Kidney capillary endothelial cell (primary cell): ENCODE results near the gene TRAF1.

Source experiments
- DNase-seq: peaks from one replicate; pipeline ENCODE4 v3.0.0-alpha.2; 2018; ENCODE audit warnings: low spot score

Gene TRAF1

DNA sequence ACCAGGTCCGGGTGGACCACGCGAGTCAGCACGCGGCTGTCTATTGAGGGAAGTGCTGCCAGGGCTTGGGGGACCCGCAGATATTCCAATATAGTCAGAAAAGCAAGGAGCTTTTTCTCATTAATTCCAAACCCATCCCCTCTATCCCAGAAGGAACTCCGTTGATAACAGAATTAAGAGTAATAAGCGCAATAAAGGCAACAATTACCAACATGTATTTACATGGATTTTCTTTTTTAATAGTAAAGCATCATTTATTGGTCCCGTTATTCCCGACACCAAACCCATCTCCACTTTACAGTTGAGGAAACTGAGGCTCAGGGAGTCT, 57.3 kb downstream of the TRAF1 start:
- DNase-seq, result no peak

DNA sequence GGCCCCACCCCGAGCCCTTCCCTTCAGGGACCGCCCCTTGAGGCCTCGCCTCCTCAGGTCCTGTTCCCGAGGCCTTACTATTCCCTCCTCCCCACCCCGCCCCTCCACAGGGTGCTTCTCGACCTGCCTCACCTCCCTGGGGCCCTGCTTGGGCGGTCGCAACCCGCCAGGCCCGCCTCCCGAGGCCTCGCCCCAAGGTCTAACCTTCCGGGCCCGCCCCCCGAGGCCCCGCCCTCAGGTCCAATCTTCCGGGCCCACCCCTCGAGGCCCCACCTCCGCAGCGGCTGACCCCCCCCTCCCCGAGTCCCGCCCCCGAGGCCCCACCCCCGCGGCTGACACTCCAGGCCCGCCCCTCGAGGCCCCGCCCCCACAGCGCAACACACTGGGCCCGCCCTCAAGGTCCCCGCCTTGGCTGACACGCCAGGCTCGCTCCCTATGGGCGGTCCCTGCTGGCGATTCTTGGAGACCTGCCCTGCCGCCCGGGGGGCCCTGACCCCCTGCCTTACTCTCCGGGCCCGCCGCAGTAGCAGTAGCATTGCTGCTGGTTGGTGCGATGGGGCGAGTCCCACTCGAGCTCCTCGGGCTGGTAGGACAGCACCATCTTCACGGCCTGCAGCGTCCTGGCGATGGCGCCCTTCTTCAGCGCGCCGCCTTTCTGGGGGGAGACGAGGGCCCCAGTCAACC, 57.8 kb downstream of the TRAF1 start:
- peak; percentile 60 for DNase-seq

DNA sequence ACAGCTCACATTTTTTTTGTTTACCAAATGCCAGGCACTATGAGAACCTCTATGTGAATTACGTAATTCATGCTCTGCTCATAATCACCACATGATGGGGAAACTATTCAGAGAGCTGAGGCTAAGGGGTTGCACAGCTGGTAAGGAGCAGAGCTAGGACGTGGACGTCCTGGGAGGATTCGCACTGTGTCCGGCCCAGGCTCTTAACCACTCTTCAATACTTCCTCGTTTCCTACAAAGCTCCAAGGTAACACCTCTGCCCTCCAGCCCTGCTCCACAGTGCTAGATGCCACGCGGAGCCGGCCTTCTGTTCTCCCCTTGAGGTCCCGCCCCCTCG, 58.3 kb downstream of the TRAF1 start:
- no peak for DNase-seq

GRCh38 chr9:120867676-120868338, 58.8 kb downstream of the TRAF1 start:
- no peak for DNase-seq

GRCh38 chr9:120866651-120867050, 59.9 kb downstream of the TRAF1 start:
- no peak for DNase-seq

DNA sequence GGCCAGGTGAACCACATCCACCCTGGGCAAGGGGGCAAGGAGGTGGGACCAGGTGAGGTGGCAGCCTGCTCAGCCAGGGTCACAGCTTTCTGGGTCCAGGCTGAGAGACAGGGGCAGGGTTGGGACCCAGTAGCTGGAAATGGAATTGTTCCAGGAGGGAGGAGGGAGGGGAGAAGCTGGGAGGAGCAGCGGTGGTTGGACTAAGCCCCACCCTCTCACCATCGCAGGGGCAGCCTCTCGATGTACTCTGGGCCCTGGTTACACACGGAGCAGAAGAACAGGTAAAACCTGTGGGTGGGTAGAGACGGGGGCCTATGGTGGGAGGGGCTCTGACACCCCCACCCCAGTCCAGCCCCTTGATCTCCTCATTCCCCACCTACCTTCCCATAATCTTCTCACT, 60.8 kb downstream of the TRAF1 start:
- no peak for DNase-seq

DNA sequence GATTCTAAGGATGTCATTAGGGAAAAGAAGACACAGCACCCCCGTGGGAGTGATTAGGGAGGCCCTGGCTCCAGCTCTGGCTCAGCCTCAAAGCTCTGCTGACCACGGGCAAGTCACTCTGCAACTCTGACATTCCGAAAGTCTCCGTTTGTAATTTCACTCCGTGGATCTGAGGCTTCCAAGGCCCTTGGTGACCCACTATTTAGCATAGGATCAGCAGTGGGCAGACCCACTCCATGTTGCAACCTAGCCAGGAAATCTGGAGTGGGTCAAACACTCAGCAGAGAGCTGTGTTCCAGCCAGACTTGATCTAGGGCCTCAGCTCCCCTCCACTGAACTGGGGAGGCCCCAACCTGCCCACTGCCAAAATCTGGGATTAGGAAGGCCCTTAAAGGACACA, 61.4 kb downstream of the TRAF1 start:
- no peak for DNase-seq

DNA sequence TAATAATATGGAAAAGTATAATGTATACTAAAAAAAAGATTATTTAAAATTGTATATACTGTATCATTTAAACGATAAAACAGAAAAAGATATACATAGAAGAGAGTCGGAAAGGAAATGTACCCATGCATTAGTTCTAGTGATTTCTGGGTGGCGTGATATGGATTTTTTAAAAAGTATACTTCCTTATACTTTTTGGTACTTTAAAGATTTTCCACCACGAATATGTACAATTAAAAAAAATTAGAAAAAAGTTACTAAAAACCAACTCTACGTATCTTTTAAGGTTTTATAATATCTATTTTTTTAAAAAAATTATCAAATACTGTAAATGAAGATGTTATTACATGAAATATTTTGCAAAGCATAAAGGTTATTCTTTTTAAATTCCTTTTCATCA, 61.9 kb downstream of the TRAF1 start:
- no peak for DNase-seq

DNA sequence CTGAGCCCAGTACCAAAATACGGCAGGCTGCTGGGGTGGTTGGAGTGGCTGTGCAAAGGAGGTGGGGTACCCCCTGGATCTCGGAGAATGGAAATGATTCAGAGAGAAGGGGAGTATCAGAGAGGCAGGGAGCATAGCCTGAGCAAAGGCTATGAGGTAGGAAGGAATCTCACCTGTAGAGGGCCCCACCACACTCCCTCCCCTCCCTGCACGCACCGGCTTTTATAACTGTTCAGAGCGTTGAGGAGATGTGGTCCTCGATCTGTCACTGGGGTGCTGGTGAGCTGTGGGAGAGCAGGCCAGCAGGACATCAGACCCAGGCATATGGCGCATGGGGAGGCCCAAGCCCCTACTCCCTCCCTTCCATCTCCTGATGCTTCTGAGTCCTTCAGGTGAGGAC, 62.8 kb downstream of the TRAF1 start:
- DNase-seq, result no peak

DNA sequence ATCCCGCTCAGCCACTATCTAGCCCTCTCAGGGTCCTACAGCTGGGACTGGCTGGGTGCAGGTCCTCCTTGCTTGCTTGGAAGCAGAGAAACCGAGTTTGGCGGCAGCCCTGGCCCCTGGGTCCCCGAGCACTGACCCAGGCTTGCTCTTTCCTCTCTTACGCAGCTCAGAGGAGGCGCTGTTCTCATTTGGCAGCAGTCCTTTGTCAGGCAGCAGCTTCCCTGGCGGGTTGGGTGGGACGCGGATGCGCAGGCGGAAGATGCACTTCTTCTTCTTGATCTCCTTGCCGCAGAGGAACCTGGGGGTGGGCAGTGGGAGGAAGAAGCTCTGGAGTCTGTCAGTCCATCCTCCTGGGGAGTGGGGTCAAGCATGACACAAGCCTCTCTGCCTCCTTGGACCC, 64.1 kb downstream of the TRAF1 start:
- no peak for DNase-seq

GRCh38 chr9:120861935-120862334, 64.7 kb downstream of the TRAF1 start:
- DNase-seq, result no peak

DNA sequence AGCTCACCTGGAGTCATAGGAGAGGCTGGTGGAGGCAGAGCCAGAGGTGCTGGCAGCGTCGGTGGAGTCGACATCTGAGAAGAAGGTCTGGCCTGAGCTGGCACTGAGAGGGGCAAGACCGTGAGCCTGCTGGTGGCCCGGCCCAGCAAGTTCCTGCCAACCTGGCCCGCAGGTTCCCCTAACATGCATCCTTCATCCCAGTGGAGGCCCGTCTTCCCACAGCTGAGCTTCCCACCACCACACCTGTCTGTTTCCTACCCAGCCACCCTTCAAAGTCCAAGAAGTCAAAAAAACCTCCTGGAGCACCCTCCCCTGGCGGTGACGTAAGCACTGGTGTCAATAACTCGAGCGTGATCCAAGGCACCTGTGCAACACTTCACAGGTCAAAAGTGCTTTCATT, 66.5 kb downstream of the TRAF1 start:
- no peak for DNase-seq

DNA sequence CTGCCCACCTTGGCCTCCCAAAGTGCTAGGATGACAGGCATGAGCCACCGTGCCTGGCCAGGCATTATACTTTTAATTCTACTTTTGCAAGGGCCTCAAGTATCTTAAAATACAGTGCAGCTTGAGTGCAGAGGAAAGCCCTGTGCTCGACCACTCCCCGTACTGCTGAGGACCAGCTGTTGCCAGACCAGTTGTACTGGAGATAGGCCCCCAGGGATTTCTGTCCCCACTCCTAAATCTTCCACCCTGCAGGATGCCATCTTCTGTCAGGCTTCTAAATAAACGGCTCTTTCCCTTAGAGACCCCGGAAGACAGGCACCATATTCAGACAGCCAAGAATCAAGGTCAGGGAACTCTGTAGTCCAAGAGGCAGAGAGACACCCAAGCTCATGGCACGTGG, 67.2 kb downstream of the TRAF1 start:
- DNase-seq, result no peak

DNA sequence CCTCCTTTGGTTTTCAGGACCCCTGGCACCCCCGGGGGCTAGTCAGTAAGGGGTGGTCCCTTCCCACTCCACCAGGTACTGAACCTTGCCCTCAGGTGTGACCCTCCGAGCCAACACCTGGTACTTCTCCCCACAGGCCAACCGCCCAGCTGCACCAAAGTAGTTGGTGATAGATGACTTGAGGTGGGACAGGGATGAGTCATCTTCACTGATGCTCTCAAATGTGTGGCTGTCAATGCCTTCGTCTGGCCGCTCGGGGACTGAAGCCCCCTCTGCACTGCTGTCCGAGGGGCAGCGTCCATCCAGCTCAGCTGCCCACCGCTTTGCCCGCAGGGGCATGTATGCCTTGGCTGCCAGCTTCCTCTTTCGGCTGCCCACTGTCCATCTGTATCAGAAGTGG, 68.7 kb downstream of the TRAF1 start:
- no peak for DNase-seq

DNA sequence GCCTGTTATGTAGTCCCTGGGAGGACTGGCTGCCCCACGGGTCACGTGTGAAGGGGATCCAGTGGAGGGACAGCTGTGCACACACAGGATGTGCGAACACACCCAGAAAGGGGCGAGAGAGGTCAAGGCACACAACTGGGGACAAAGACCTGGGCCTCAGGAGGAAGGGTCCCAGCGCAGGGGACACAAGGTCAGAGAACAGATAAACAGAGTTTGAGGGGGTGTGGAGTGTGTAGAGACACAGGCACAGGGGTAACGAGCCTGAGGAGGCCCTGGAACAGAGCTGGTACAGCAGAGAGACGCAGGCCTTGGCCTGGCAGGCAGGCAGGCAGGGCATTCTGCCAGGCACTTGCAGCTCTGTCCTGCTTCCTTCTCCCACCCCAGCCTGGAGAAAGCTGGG, 69.1 kb downstream of the TRAF1 start:
- DNase-seq, result no peak

- DNase-seq, result no peak
Observed at GRCh38 chr9:120856700-120857099, 69.9 kb downstream of the TRAF1 start.

DNA sequence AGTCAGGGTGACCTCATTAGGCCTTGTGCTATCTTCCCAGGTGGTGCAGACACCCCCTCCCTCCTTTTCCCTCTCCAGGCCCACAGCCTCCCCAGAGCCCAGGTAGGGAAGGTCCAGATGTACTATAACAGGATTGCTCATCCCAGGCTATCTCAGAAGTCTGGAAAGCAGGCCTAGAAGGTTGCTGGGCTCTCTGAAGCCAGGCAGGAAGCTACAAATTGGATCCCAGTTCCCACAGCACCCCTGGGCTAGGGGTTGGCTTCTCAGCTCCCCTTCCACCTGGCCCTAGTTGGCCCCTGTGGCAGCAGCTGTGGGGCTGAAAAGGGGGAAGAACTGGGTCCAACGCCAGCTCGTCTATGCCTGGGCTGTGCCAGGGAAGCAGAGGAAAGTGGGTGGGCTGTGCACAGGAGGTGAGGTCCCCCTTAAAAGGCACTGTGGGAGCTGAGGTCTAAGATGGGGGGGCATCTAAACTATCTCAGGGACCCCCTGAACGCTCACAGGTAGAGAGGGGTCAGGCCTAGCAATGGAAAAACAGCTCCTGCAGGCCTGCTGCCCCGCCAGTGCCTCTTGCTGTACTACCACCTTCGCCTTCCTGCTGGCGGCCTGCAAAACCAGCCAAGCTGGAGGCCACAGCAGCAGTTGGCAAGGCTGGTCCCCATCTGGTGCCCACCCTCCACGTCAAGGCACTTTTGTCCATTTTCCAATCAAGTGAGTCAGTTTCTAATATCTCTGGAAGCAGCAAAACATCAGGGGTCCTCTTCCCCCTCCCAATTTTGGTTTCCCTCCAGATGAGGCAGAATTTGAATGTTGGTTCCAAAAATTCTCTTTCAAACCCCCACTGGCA, 70.5 kb downstream of the TRAF1 start:
- no peak for DNase-seq

DNA sequence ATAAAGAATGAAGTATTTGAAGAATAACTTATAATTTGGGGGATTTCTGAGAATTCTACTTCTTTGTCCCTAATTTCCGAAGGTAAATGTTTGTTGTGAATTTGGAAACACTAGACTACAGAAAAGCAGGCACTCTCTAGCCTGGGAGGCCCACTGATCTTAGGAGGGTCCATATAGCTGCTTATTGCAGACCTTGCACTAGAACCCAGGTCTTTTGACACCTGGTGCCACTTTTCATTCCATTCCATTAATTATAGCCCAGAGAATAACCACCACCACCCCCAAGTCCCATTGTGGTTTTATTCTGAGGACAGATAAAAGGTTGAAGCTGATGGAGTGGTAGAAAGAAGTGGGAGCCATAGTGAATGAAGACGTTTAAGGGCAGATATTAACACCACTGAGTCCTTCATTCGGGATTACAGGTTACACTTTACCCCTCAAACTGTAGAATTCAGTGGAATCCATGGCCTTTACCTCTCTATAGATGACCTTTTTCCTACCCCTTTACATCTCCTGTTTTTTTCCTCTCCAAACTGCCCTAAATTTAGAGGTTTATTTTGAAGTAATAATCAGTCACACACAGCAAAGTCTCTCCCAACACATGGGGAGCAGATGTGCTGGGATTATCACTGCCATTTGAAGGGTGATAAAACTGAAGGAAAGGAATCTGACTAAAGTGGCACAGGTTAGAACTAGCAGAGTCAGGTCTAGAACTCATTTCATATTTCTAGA, 71.8 kb downstream of the TRAF1 start:
- no peak for DNase-seq

DNA sequence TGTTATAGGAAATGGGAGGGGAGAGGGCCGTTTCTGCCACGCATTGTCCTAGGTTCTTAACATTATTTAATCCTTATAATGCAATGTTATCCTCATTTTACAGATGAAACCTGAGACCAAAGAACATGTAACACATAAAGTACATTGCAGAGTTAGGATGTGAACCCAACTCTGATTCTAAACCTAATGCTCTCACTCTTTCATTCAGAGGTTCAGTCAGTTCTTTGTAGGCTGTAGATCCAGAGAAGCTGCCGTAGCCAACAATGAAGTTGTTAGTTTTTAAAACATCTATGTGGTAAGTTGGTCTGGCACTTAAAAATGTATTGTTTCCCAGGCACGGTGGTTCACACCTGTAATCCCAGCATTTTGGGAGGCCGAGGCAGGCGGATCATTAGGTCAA, 73.4 kb downstream of the TRAF1 start:
- no peak for DNase-seq
